SK-N-SH treated with all-trans-retinoic acid at 6 μM for 48 hours (cell line): ENCODE measurements around the gene BEX3.

Experiments
- ARNTL ChIP-seq: fragments of 450-650 bp; formaldehyde crosslinking; IDR thresholded peaks from 2 replicates; pipeline ENCODE4 v1.5.0; 2020; ENCODE audit warnings: low read depth, mild to moderate bottlenecking, moderate library complexity, borderline replicate concordance
- CREB5 ChIP-seq: fragments of 250-450 bp; sonication (Bioruptor Pico); IDR thresholded peaks from 2 replicates; pipeline ENCODE4 v1.5.1; 2020; ENCODE audit warnings: low read depth, mild to moderate bottlenecking, moderate library complexity
- ISL1 ChIP-seq: fragments of 250-450 bp; sonication (Bioruptor Pico); IDR thresholded peaks from 2 replicates; pipeline ENCODE4 v2.1.2; 2022; ENCODE audit warnings: mild to moderate bottlenecking, moderate library complexity
- PATZ1 ChIP-seq: fragments of 250-450 bp; sonication (Bioruptor Pico); IDR thresholded peaks from 2 replicates; pipeline ENCODE4 v1.8.0; 2020; ENCODE audit warnings: mild to moderate bottlenecking, moderate library complexity, borderline replicate concordance
- RARB ChIP-seq: fragments of 250-450 bp; sonication (Bioruptor Pico); IDR thresholded peaks from 2 replicates; pipeline ENCODE4 v1.8.0; 2021; ENCODE audit warnings: mild to moderate bottlenecking, moderate library complexity
- TOX ChIP-seq: fragments of 250-450 bp; sonication (Bioruptor Pico); IDR thresholded peaks from 2 replicates; pipeline ENCODE4 v1.8.0; 2021; ENCODE audit warnings: mild to moderate bottlenecking, moderate library complexity, borderline replicate concordance
- ZC3H10 ChIP-seq: fragments of 250-450 bp; sonication (Bioruptor Pico); IDR thresholded peaks from 2 replicates; pipeline ENCODE4 v1.5.1; 2021; ENCODE audit warnings: mild to moderate bottlenecking, moderate library complexity
- ZFP3 ChIP-seq: fragments of 250-450 bp; sonication (Bioruptor Pico); IDR thresholded peaks from 2 replicates; pipeline ENCODE4 v1.5.0; 2020; ENCODE audit warnings: mild to moderate bottlenecking, moderate library complexity
- ZFP30 ChIP-seq: fragments of 450-650 bp; formaldehyde crosslinking; IDR thresholded peaks from 2 replicates; pipeline ENCODE4 v1.5.0; 2022; ENCODE audit warnings: mild to moderate bottlenecking, moderate library complexity

GRCh38 chrX:103407776-103408175 is 31.4 kb downstream of the BEX3 start:
- no peak for TF ChIP-seq ZC3H10 (CRISPR knock-in tag)
- TF ChIP-seq ZFP3 (CRISPR knock-in tag): no peak
- TF ChIP-seq ZFP30 (CRISPR knock-in tag): no peak
- TF ChIP-seq PATZ1 (CRISPR knock-in tag): no peak
- TF ChIP-seq TOX (CRISPR knock-in tag): no peak
- TF ChIP-seq ISL1 (CRISPR knock-in tag): no peak
- TF ChIP-seq ARNTL (CRISPR knock-in tag): no peak
- TF ChIP-seq RARB: no peak
- TF ChIP-seq CREB5 (CRISPR knock-in tag): no peak
